Fibroblast of skin of right quadriceps (primary cell): ENCODE measurements around the gene EPHA8.

Experiments
- DNase-seq: peaks from one replicate; pipeline ENCODE4 v3.0.0-alpha.2; 2013

EPHA8 gene

GRCh38 chr1:22651941-22652856 is 88.9 kb downstream of the EPHA8 start:
- DNase-seq, result no peak

- no peak for DNase-seq
Measured at GRCh38 chr1:22652881-22653316, 89.6 kb downstream of the EPHA8 start, which contains the start of gene C1QB. TSS of gene C1QB (plus strand) at chr1:22653236. CDS start at chr1:22659463, 6,227 bp downstream.
